H1 (cell line): Measurements from ENCODE around the gene ACSF2. TPM values are rescaled to one million over a fixed set of nuclear protein-coding genes. Genes with fewer than 3 reads are reported as not detected.

Experiments
- CTCF ChIA-PET: fragments of 300-600 bp; sonication (Branson Sonifier 250); formaldehyde crosslinking; loops from one replicate; lab custom pipeline; 2021; ENCODE audit not compliant: partially characterized antibody; lab: Charles Lee
- POLR2A ChIA-PET: fragments of 300-600 bp; sonication (Branson Sonifier 250); formaldehyde crosslinking; loops from one replicate; lab custom pipeline; 2021; ENCODE audit warnings: inconsistent platforms; ENCODE audit not compliant: partially characterized antibody; lab: Charles Lee
- DNase-seq, 2 experiments: peaks; one replicate each; pipeline versions ENCODE4 v3.0.0 to v3.0.0-alpha.2; 2010 to 2022; ENCODE audit warnings: low spot score in 2 of 2, low read depth in 1 of 2, mixed read lengths in 1 of 2
- FAIRE-seq: peaks from 2 replicates; lab custom pipeline; 2011; peaks lifted over from hg19 to GRCh38; lab: Jason Lieb, UNC
- H2AFZ ChIP-seq: 2 replicates; pipeline ENCODE4 v1.8.1; 2012; ENCODE audit warnings: low read length, inconsistent platforms
- H2AK5ac ChIP-seq: 2 replicates; pipeline ENCODE4 v1.6.1; 2013; ENCODE audit warnings: low read depth, low read length
- H2BK120ac ChIP-seq: replicated peaks from 2 replicates; pipeline ENCODE3; 2013; ENCODE audit warnings: low read depth, low read length, inconsistent platforms
- H2BK12ac ChIP-seq: 2 replicates; pipeline ENCODE4 v1.6.1; 2013; ENCODE audit warnings: low read depth, low read length
- H2BK15ac ChIP-seq: 2 replicates; pipeline ENCODE4 v1.6.1; 2013; ENCODE audit warnings: low read length
- H2BK20ac ChIP-seq: 2 replicates; pipeline ENCODE4 v1.6.1; 2013; ENCODE audit warnings: low read length
- H2BK5ac ChIP-seq: 2 replicates; pipeline ENCODE4 v1.6.1; 2013; ENCODE audit warnings: low read depth, low read length
- H3K14ac ChIP-seq: 2 replicates; pipeline ENCODE4 v1.6.1; 2013; ENCODE audit warnings: inconsistent platforms; ENCODE audit not compliant: insufficient read length
- H3K18ac ChIP-seq: 2 replicates; pipeline ENCODE4 v1.6.1; 2013; ENCODE audit warnings: low read length; ENCODE audit errors: extremely low read depth
- H3K23ac ChIP-seq: 2 replicates; pipeline ENCODE4 v1.6.1; 2013; ENCODE audit warnings: inconsistent platforms; ENCODE audit not compliant: insufficient read length
- H3K23me2 ChIP-seq: 2 replicates; pipeline ENCODE4 v1.6.1; 2013; ENCODE audit warnings: low read depth, low read length
- H3K27ac ChIP-seq: 2 replicates; pipeline ENCODE4 v1.6.1; 2011; ENCODE audit warnings: low read depth, low read length, inconsistent platforms
- H3K27me3 ChIP-seq, 4 experiments: replicated peaks in 1 of 4; 1 replicate in 1 of 4; 2 replicates in 3 of 4; pipeline versions ENCODE4 v1.6.1 to v1.8.1; 2011 to 2013; ENCODE audit warnings: low read length in 3 of 4, mild to moderate bottlenecking in 3 of 4, inconsistent platforms in 2 of 4, mixed read lengths in 2 of 4, moderate library complexity in 1 of 4; ENCODE audit not compliant: control insufficient read depth in 3 of 4, insufficient read depth in 3 of 4; ENCODE audit errors: extremely low read depth in 1 of 4
- H3K36me3 ChIP-seq, 4 experiments: 2 replicates each; pipeline versions ENCODE4 v1.6.1 to v1.8.1; 2011 to 2013; ENCODE audit warnings: mild to moderate bottlenecking in 4 of 4, low read length in 3 of 4, moderate library complexity in 2 of 4, control low read depth in 1 of 4, inconsistent platforms in 1 of 4; ENCODE audit not compliant: insufficient read depth in 4 of 4, control insufficient read depth in 2 of 4
- H3K4ac ChIP-seq: replicated peaks from 2 replicates; pipeline ENCODE3; 2013; ENCODE audit warnings: low read length, low read depth, mixed read lengths, inconsistent platforms; ENCODE audit not compliant: insufficient read length
- H3K4me1 ChIP-seq, 4 experiments: replicated peaks in 1 of 4; 1 replicate in 1 of 4; 2 replicates in 3 of 4; pipeline versions ENCODE4 v1.6.1 to v1.8.1; 2011 to 2013; ENCODE audit warnings: low read length in 3 of 4, inconsistent platforms in 2 of 4, mixed read lengths in 1 of 4; ENCODE audit not compliant: insufficient read depth in 4 of 4, control insufficient read depth in 3 of 4
- H3K4me2 ChIP-seq, 2 experiments: 2 replicates each; pipeline versions ENCODE4 v1.6.1 to v1.8.1; 2011 to 2013; ENCODE audit warnings: low read depth in 2 of 2, low read length in 2 of 2, control low read depth in 1 of 2, inconsistent platforms in 1 of 2, mild to moderate bottlenecking in 1 of 2; ENCODE audit not compliant: insufficient read depth in 1 of 2
- H3K4me3 ChIP-seq, 4 experiments: fragments of 200-600, 300-600 bp in 1 of 4; sonication (generic), shearing (Covaris generic), sonication (Bioruptor Twin) in 1 of 4; 2 replicates each; pipeline versions ENCODE4 v1.5.1 to v1.8.1; 2011 to 2016; ENCODE audit warnings: low read length in 4 of 4, low read depth in 3 of 4, control low read depth in 2 of 4, inconsistent platforms in 2 of 4, mild to moderate bottlenecking in 2 of 4, mixed read lengths in 1 of 4, moderate library complexity in 1 of 4; ENCODE audit not compliant: insufficient read depth in 2 of 4; ENCODE audit errors: extremely low read depth in 1 of 4
- H3K56ac ChIP-seq: replicated peaks from 2 replicates; pipeline ENCODE3; 2013; ENCODE audit warnings: low read depth, mild to moderate bottlenecking, mixed read lengths, low read length, inconsistent platforms; ENCODE audit not compliant: insufficient read length
- H3K79me1 ChIP-seq: 2 replicates; pipeline ENCODE4 v1.6.1; 2013; ENCODE audit warnings: low read depth, low read length, control low read depth
- H3K79me2 ChIP-seq, 2 experiments: 2 replicates each; pipeline versions ENCODE4 v1.6.1 to v1.8.1; 2012 to 2013; ENCODE audit warnings: low read length in 2 of 2, mild to moderate bottlenecking in 2 of 2, inconsistent platforms in 1 of 2; ENCODE audit not compliant: insufficient read depth in 2 of 2, control insufficient read depth in 1 of 2
- H3K9ac ChIP-seq, 4 experiments: replicated peaks in 1 of 4; 1 replicate in 1 of 4; 2 replicates in 3 of 4; pipeline versions ENCODE4 v1.6.1 to v1.8.1; 2011 to 2013; ENCODE audit warnings: low read depth in 3 of 4, low read length in 3 of 4, control low read depth in 2 of 4, mild to moderate bottlenecking in 2 of 4, moderate library complexity in 2 of 4, inconsistent platforms in 1 of 4; ENCODE audit errors: extremely low read depth in 1 of 4
- H3K9me3 ChIP-seq, 2 experiments: 2 replicates each; pipeline versions ENCODE4 v1.6.1 to v1.8.1; 2012 to 2013; ENCODE audit warnings: mild to moderate bottlenecking in 2 of 2, moderate library complexity in 2 of 2, control low read depth in 1 of 2, inconsistent platforms in 1 of 2, low read depth in 1 of 2, low read length in 1 of 2, mixed read lengths in 1 of 2; ENCODE audit not compliant: insufficient read depth in 2 of 2
- H4K20me1 ChIP-seq, 2 experiments: replicated peaks in 1 of 2; 2 replicates each; pipeline versions ENCODE3 to v1.8.1; 2011 to 2013; ENCODE audit warnings: inconsistent platforms in 2 of 2, low read length in 2 of 2, mild to moderate bottlenecking in 1 of 2; ENCODE audit not compliant: insufficient read depth in 2 of 2, control insufficient read depth in 1 of 2
- H4K5ac ChIP-seq: 2 replicates; pipeline ENCODE4 v1.6.1; 2013; ENCODE audit warnings: low read length, low read depth, mixed read lengths, inconsistent platforms; ENCODE audit not compliant: insufficient read length
- H4K8ac ChIP-seq: 2 replicates; pipeline ENCODE4 v1.8.0; 2013; ENCODE audit warnings: mild to moderate bottlenecking, moderate library complexity, low read length, inconsistent platforms; ENCODE audit not compliant: insufficient read depth; ENCODE audit errors: extremely low read depth
- H4K91ac ChIP-seq: replicated peaks from 2 replicates; pipeline ENCODE3; 2013; ENCODE audit warnings: low read length, mixed read lengths, inconsistent platforms; ENCODE audit not compliant: insufficient read length
- BRCA1 ChIP-seq: IDR thresholded peaks from 2 replicates; pipeline ENCODE4 v1.6.1; 2012; ENCODE audit warnings: low read depth, low read length, improper control_type of control experiment
- CEBPB ChIP-seq: IDR thresholded peaks from 2 replicates; pipeline ENCODE4 v1.6.1; 2012; ENCODE audit warnings: low read depth, low read length
- E2F6 ChIP-seq: IDR thresholded peaks from 2 replicates; pipeline ENCODE4 v1.6.1; 2012; ENCODE audit warnings: inconsistent platforms
- EGR1 ChIP-seq: IDR thresholded peaks from 2 replicates; pipeline ENCODE4 v1.6.1; 2011; ENCODE audit warnings: low read depth, low read length, borderline replicate concordance
- JUN ChIP-seq: IDR thresholded peaks from 2 replicates; pipeline ENCODE4 v1.6.1; 2011; ENCODE audit warnings: low read depth, mild to moderate bottlenecking, improper control_type of control experiment, low read length
- MAX ChIP-seq: IDR thresholded peaks from 2 replicates; pipeline ENCODE4 v1.6.1; 2012; ENCODE audit warnings: inconsistent platforms
- SRF ChIP-seq: IDR thresholded peaks from 2 replicates; pipeline ENCODE4 v1.6.1; 2011; ENCODE audit warnings: mild to moderate bottlenecking, low read depth, low read length, moderate library complexity
- ZNF274 ChIP-seq: IDR thresholded peaks from 2 replicates; pipeline ENCODE4 v1.7.0; 2012; ENCODE audit warnings: low read length, borderline replicate concordance; ENCODE audit errors: extremely low read depth
- WGBS, 2 experiments: shearing (Covaris generic) in 1 of 2; methylation state at CpG; one replicate each; pipeline versions ENCODE4 v1.1.6 to v1.1.7; 2013 to 2015; ENCODE audit warnings: low lambda C conversion rate in 2 of 2, mixed read lengths in 2 of 2, inconsistent platforms in 1 of 2, low coverage in 1 of 2, missing lambda C conversion rate in 1 of 2; ENCODE audit not compliant: insufficient replicate concordance in 2 of 2, insufficient coverage in 1 of 2, insufficient read length in 1 of 2; ENCODE audit errors: extremely low coverage in 1 of 2, missing lambda C conversion rate in 1 of 2; 5-methylcytosine and 5-hydroxymethylcytosine counted together
- polyA plus RNA-seq, 7 experiments: library from polyadenylated mRNA; depleted of rRNA in 3 of 7; stranded (reverse) in 5 of 7; unstranded in 2 of 7; fragments of >200 nt in 5 of 7; fragments of 200-250 nt in 2 of 7; gene quantifications; 1 replicate in 5 of 7; 2 replicates in 1 of 7; 4 replicates in 1 of 7; pipeline versions ENCODE4 v1.2.1 to v1.2.3, GENCODE V29; 2011 to 2013; ENCODE audit warnings: missing spikeins in 2 of 7, mixed read lengths in 2 of 7
- total RNA-seq: library from RNA; stranded (reverse); fragmentation: NEBNext Ultra II Directional; extraction: Animal tissue kit (Norgen Biotek cat#: 25700); gene quantifications from 2 replicates; pipeline ENCODE4 v1.2.1, GENCODE V29; 2021

ACSF2 gene
- total and polyA plus RNA-seq, 2 of the 8 experiments (the other 6 are each of a cell fraction or from before 2014, with no cell fraction given): 14.5 to 16.3 TPM

- Histone ChIP-seq H3K79me2 (no peaks in the 10 kb centered on the region), H2BK15ac (no peak overlapping the region), H3K27ac (no peak overlapping the region), H3K4me3 (no peak overlapping the region), H2AK5ac (no peak overlapping the region), H3K14ac (no peak overlapping the region), H2BK12ac (no peak overlapping the region), H3K9me3 (no peaks in the 10 kb centered on the region), H3K4ac (no peak overlapping the region), H4K5ac (no peak overlapping the region), H3K23ac (no peak overlapping the region), H3K4me1 (no peaks in the 10 kb centered on the region), H3K27me3 (no peaks in the 10 kb centered on the region; a peak in 1 of 7 replicates), H3K4me2 (no peak overlapping the region), H2AFZ (no peak overlapping the region), H3K56ac (no peak overlapping the region), H3K36me3 (no peaks in the 10 kb centered on the region), H4K20me1 (no peaks in the 10 kb centered on the region), H4K91ac (no peak overlapping the region), H3K79me1 (no peaks in the 10 kb centered on the region), H3K23me2 (no peaks in the 10 kb centered on the region), H2BK20ac (no peak overlapping the region), H3K18ac (no peak overlapping the region), H3K9ac (no peak overlapping the region), H4K8ac (no peak overlapping the region), H2BK5ac (no peak overlapping the region), H2BK120ac (no peak overlapping the region)
- no peak for DNase-seq
- WGBS, 2 experiments: 98% methylated on average over 4 of the region's 4 CpGs; no CpG with 5 or more reads in 1 of the 2 experiments
- ChIA-PET CTCF (interaction anchor here (0.6 to 1.1 kb wide), 4 partner anchors 14 to 59 kb away, joined by 3 to 6 read pairs (median 3); partner anchors contain the start of genes ACSF2 and LRRC59), POLR2A (no interaction called here)
- TF ChIP-seq BRCA1: no peak
- TF ChIP-seq CEBPB: no peak
- TF ChIP-seq SRF: no peak
- no peak for TF ChIP-seq JUN
- no peak for TF ChIP-seq ZNF274
- no peak for TF ChIP-seq E2F6
- no peak for TF ChIP-seq EGR1
- TF ChIP-seq MAX: no peak
- FAIRE-seq: no peak
Measured at GRCh38 chr17:50412188-50412732, 13.8 kb upstream of the ACSF2 start.
